ENCODE measurements around the gene MYCN. TPM values are rescaled to one million over a fixed set of nuclear protein-coding genes. Genes with fewer than 3 reads are reported as not detected.

MYCN gene
- total and polyA plus RNA-seq, 2 of the 13 experiments (the other 11 are each of a cell fraction or from before 2014, with no cell fraction given) = not detected

- no peak for DNase-seq (ENCODE audit: low spot score)
- Histone ChIP-seq H3K4me2 (ENCODE audit: low read depth, low read length) (no peak overlapping the region), H3K79me2 (ENCODE audit: insufficient read depth, low read length) (no peaks in the 10 kb centered on the region), H4K20me1 (ENCODE audit: insufficient read depth, low read length) (no peaks in the 10 kb centered on the region), H3K4me3 (replicated peaks in 1 of 3; ENCODE audit: insufficient read depth in 1 of 3, low read depth in 2 of 3, low read length in 3 of 3) (no peak overlapping the region), H3K9me3 (ENCODE audit: low read length) (no peaks in the 10 kb centered on the region), H3K27me3 (ENCODE audit: control insufficient read depth in 1 of 2, insufficient read depth in 2 of 2, low read length in 2 of 2) (peaks cover 2 to 24% of the 10 kb centered on the region in 2 experiments; a peak in 3 of 5 replicates), H3K4me1 (ENCODE audit: insufficient read depth, low read length) (peaks cover 2% of the 10 kb centered on the region), H3K9ac (ENCODE audit: insufficient read depth, low read depth, low read length) (no peak overlapping the region), H3K36me3 (replicated peaks in 1 of 2; ENCODE audit: control insufficient read depth in 1 of 2, insufficient read depth in 2 of 2, low read length in 2 of 2) (no peaks in the 10 kb centered on the region), H2AFZ (ENCODE audit: low read length) (no peak overlapping the region), H3K27ac (ENCODE audit: extremely low read length, insufficient read depth, low read length) (no peak overlapping the region)
- POLR2A ChIA-PET = no interaction called here
- TF ChIP-seq SNRNP70 (IDR thresholded peaks at IDR 0.05; ENCODE audit: low read depth, low read length) = no peak
- CTCF ChIA-PET (ENCODE audit: low intra/inter-chr PET ratio, low total read pairs) = no interaction called here
- BruUV-seq (replicated peaks) = no TSS peak
- no peak for ATAC-seq
- in situ Hi-C loops (cut with HindIII; ENCODE audit: extremely low pct_ligation_motif_present, low pct_unique_long_range_greater_than_20kb) = no loop called here
- intact Hi-C loops (cut with micrococcal nuclease; ENCODE audit: unreplicated experiment) = no loop called here
- 74% methylated on average over 14 of the region's 14 CpGs for WGBS (ENCODE audit: low lambda C conversion rate)
- no peak for FAIRE-seq
Measured at GRCh38 chr2:15980605-15981098, 40.3 kb downstream of the MYCN start.

- POLR2A ChIA-PET = no interaction called here
- in situ Hi-C loops (cut with HindIII; ENCODE audit: extremely low pct_ligation_motif_present, low pct_unique_long_range_greater_than_20kb) = no loop called here
- no peak for FAIRE-seq
Measured at GRCh38 chr2:15981646-15982045, 41.3 kb downstream of the MYCN start.

More at GRCh38 chr2:15981646-15982045, 41.3 kb downstream of the MYCN start:
- Histone ChIP-seq H3K9ac (ENCODE audit: insufficient read depth, low read depth, low read length) (no peak overlapping the region), H3K36me3 (replicated peaks in 1 of 2; ENCODE audit: control insufficient read depth in 1 of 2, insufficient read depth in 2 of 2, low read length in 2 of 2) (no peaks in the 10 kb centered on the region), H2AFZ (ENCODE audit: low read length) (no peak overlapping the region), H3K4me2 (ENCODE audit: low read depth, low read length) (no peak overlapping the region), H3K4me1 (ENCODE audit: insufficient read depth, low read length) (peaks cover 6% of the 10 kb centered on the region), H3K4me3 (replicated peaks in 1 of 3; ENCODE audit: insufficient read depth in 1 of 3, low read depth in 2 of 3, low read length in 3 of 3) (no peak overlapping the region), H3K9me3 (ENCODE audit: low read length) (no peaks in the 10 kb centered on the region), H3K27me3 (ENCODE audit: control insufficient read depth in 1 of 2, insufficient read depth in 2 of 2, low read length in 2 of 2) (peaks cover 2 to 26% of the 10 kb centered on the region in 2 experiments; a peak in 3 of 5 replicates), H3K27ac (ENCODE audit: extremely low read length, insufficient read depth, low read length) (no peak overlapping the region), H4K20me1 (ENCODE audit: insufficient read depth, low read length) (no peaks in the 10 kb centered on the region), H3K79me2 (ENCODE audit: insufficient read depth, low read length) (no peaks in the 10 kb centered on the region)
- BruUV-seq (replicated peaks) = no TSS peak
- intact Hi-C loops (cut with micrococcal nuclease; ENCODE audit: unreplicated experiment) = no loop called here
- DNase-seq (ENCODE audit: low spot score) (no peak), ATAC-seq (no peak)
- WGBS (ENCODE audit: low lambda C conversion rate) = 68% methylated on average over 8 of the region's 8 CpGs
- TF ChIP-seq, protein P1, sequence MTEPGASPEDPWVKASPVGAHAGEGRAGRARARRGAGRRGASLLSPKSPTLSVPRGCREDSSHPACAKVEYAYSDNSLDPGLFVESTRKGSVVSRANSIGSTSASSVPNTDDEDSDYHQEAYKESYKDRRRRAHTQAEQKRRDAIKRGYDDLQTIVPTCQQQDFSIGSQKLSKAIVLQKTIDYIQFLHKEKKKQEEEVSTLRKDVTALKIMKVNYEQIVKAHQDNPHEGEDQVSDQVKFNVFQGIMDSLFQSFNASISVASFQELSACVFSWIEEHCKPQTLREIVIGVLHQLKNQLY (CRISPR knock-in tag; IDR thresholded peaks at IDR 0.05) = no peak
- TF ChIP-seq TSC22D2 (CRISPR knock-in tag; IDR thresholded peaks at IDR 0.05; ENCODE audit: borderline replicate concordance) (no peak), ETV5 (CRISPR knock-in tag; IDR thresholded peaks at IDR 0.05; ENCODE audit: borderline replicate concordance) (no peak), TAF1 (CRISPR knock-in tag; IDR thresholded peaks at IDR 0.05) (no peak), PCBP2 (optimal IDR thresholded peaks at IDR 0.05; ENCODE audit: low read depth, low read length, poor library complexity, severe bottlenecking) (no peak)
- TF ChIP-seq, protein P2, sequence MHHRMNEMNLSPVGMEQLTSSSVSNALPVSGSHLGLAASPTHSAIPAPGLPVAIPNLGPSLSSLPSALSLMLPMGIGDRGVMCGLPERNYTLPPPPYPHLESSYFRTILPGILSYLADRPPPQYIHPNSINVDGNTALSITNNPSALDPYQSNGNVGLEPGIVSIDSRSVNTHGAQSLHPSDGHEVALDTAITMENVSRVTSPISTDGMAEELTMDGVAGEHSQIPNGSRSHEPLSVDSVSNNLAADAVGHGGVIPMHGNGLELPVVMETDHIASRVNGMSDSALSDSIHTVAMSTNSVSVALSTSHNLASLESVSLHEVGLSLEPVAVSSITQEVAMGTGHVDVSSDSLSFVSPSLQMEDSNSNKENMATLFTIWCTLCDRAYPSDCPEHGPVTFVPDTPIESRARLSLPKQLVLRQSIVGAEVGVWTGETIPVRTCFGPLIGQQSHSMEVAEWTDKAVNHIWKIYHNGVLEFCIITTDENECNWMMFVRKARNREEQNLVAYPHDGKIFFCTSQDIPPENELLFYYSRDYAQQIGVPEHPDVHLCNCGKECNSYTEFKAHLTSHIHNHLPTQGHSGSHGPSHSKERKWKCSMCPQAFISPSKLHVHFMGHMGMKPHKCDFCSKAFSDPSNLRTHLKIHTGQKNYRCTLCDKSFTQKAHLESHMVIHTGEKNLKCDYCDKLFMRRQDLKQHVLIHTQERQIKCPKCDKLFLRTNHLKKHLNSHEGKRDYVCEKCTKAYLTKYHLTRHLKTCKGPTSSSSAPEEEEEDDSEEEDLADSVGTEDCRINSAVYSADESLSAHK (CRISPR knock-in tag; IDR thresholded peaks at IDR 0.05; ENCODE audit: borderline replicate concordance) = no peak
- CTCF ChIA-PET (ENCODE audit: low intra/inter-chr PET ratio, low total read pairs) = no interaction called here

All from HepG2 (cell line).